ENCODE measurements around the gene SLC26A9.
A peak's percentile ranks its signal among the peaks of the same experiment; 100 is the strongest.

Gene SLC26A9

DNA sequence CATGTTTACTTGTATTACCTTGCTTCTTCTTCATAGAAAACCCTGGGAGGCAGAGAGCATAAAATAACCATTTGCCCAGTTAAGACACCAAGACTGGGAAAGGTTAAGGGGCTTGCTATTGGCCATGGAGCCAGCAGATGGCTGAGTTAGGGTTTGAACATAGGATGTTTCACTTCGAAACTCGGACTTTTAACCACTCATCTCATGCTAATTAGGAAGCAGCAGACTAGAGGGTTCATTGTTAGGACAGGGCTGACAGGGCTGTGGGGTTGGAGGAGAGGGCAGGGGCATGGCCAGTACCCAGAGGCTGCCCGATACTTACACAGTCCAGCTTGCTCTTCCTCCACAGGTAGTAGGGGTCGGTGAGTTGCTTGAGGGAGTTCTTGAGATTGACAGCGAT, 17.0 kb downstream of the SLC26A9 start:
- ATAC-seq (no peak), DNase-seq (no peak)
- no peaks in the 10 kb centered on the region for H3K27me3 Mint-ChIP-seq
- no peaks in the 10 kb centered on the region for H3K4me1 Mint-ChIP-seq
- H3K4me3 Mint-ChIP-seq = no peak overlapping the region
- no peak overlapping the region for H3K27ac Mint-ChIP-seq
- H3K9me3 Mint-ChIP-seq = no peaks in the 10 kb centered on the region

DNA sequence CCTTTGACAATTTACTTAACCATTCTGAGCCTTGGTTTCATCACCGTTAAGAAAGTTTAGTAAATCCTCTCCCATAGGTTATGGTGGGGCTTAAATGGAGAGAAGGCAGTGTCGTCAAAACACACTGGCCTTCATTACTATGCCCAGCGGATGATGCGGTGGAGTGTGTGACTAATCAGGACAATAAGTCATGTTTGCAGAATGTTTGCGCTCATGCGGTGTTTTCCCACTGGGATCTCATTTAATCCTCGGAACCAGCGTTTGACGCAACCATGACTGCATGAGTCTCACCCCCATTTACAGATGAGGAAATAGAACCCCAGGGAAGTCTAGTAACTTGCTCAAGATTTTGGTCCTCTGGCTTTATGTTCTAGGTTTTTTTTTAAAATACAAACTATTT, 17.5 kb downstream of the SLC26A9 start:
- DNase-seq = no peak
- H3K27ac Mint-ChIP-seq = no peak overlapping the region
- no peaks in the 10 kb centered on the region for H3K27me3 Mint-ChIP-seq
- H3K4me1 Mint-ChIP-seq = no peaks in the 10 kb centered on the region
- no peak overlapping the region for H3K4me3 Mint-ChIP-seq
- ATAC-seq = no peak
- no peaks in the 10 kb centered on the region for H3K9me3 Mint-ChIP-seq

DNA sequence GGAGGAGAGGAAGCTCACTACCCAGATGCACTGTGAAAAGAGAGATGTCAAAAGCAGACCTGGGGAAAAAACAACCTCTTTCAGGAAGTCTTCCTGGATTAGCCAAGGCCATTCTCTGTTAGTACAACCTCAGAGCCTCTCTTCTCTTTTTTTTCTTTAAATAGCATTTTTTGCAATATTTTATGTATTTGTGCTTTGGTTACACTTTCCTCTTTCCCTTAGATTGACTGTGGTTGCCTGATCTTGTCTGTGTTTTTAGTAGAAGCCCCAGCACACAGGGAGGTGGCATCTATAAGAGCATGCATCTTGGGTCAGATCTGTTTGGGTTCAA, 18.8 kb downstream of the SLC26A9 start:
- DNase-seq (no peak), ATAC-seq (no peak)
- H3K27ac Mint-ChIP-seq = no peak overlapping the region
- H3K27me3 Mint-ChIP-seq = peaks cover 9% of the 10 kb centered on the region
- no peaks in the 10 kb centered on the region for H3K4me1 Mint-ChIP-seq
- H3K9me3 Mint-ChIP-seq = no peaks in the 10 kb centered on the region
- no peak overlapping the region for H3K4me3 Mint-ChIP-seq

DNA sequence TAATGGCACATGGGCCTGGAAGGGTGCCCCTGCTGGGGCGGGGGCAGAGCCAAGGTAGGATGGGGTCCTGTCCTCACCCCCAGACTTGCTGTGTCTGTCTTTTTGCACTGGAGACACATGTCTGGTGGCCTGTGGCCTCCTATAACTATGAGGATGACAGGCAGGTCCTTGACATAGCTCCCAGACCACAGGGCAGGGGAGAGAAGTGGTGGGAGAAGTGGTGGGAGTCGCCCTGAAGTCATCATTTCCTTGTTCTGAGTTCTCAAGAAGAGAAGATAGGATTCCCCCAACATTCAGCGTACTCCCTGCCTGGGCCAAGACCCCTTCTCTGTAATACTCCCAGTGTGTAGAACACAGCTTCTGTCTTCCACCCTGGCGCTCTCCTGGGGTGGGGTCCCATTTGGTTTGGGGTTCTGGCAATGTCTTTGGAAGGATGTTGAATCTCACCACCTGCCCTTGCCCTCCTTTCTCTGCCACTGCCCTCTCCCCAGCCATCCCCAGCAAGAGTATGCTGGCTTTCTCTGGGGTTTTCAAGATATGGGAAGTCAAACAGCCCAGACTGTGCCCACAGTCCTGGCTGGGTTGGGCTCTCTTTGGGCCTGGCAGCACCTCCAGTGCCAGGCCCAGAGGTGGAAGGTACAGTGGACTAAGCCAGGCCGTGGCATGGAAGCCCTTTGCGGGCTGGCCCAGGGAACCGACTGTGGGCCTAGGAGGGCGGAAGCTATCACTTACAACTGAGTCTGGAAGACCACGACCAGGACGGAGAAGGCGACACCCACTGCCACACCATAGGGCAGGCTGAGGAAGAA, 19.4 kb downstream of the SLC26A9 start:
- H3K27me3 Mint-ChIP-seq = peaks cover 9% of the 10 kb centered on the region
- H3K27ac Mint-ChIP-seq = no peak overlapping the region
- H3K9me3 Mint-ChIP-seq = no peaks in the 10 kb centered on the region
- H3K4me3 Mint-ChIP-seq = no peak overlapping the region
- DNase-seq (no peak), ATAC-seq (no peak)
- no peaks in the 10 kb centered on the region for H3K4me1 Mint-ChIP-seq

DNA sequence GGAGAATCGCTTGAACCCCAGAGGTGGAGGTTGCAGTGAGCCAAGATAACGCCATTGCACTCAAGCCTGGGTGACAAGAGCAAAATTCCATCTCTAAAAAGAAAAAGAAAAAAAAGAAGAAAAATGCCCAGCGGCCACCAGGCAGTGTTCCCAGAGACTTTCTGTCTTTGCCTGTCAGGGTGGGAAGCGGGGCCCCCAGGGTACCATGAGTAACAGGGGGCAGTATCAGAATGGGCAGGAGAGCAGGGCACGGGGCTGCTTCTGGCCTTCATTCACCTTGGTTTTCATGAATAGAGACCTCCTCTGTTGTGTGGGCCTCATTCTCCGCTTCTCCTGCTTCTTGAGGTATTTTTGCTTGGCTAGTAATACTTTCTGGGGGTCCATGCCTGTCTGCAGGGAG, 20.4 kb downstream of the SLC26A9 start:
- ATAC-seq = no peak
- H3K4me3 Mint-ChIP-seq = no peak overlapping the region
- no peak for DNase-seq
- H3K27ac Mint-ChIP-seq = no peak overlapping the region
- H3K4me1 Mint-ChIP-seq = no peaks in the 10 kb centered on the region
- peaks cover 9% of the 10 kb centered on the region for H3K27me3 Mint-ChIP-seq
- H3K9me3 Mint-ChIP-seq = no peaks in the 10 kb centered on the region

DNA sequence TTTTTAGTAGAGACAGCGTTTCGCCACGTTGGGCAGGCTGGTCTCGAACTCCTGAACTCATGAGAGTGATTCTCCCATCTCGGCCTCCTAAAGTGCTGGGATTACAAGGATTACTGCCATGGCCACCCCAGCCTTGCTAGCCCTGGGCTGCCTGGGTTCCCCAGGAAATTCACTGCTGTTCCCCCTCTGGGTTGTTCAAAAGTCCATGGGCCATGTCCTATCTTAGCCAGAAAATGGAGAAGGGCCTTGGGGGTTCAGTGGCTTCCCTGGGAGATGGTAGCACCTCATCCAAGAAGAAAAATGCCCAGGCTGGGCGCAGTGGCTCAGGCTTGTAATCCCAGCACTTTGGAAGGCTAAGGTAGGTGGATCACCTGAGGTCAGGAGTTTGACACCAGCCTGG, 20.9 kb downstream of the SLC26A9 start:
- Mint-ChIP-seq H3K27ac (no peak overlapping the region), H3K4me3 (no peak overlapping the region), H3K4me1 (no peaks in the 10 kb centered on the region), H3K27me3 (peaks cover 9% of the 10 kb centered on the region), H3K9me3 (no peaks in the 10 kb centered on the region)
- ATAC-seq (no peak), DNase-seq (no peak)

DNA sequence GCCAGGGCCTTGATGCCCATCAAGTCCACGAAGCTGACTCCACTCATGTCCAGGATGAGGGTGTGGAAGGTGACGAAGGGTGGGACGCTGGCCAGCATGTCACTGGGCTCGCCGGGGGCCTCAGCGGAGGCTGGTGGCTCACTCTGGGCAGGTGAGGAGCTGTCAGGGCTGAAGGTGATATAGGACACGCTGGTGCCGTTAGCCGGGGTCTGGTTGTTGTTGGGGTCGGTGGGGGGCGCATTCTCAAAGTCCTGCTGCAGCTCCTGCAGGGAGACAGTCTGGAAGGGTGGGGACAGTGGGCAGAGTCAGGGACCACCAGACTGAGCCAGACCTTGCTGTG, 21.7 kb downstream of the SLC26A9 start:
- ATAC-seq (no peak), DNase-seq (no peak)
- Mint-ChIP-seq H3K27ac (no peak overlapping the region), H3K4me1 (no peaks in the 10 kb centered on the region), H3K27me3 (peaks cover 9% of the 10 kb centered on the region), H3K9me3 (no peaks in the 10 kb centered on the region), H3K4me3 (no peak overlapping the region)

DNA sequence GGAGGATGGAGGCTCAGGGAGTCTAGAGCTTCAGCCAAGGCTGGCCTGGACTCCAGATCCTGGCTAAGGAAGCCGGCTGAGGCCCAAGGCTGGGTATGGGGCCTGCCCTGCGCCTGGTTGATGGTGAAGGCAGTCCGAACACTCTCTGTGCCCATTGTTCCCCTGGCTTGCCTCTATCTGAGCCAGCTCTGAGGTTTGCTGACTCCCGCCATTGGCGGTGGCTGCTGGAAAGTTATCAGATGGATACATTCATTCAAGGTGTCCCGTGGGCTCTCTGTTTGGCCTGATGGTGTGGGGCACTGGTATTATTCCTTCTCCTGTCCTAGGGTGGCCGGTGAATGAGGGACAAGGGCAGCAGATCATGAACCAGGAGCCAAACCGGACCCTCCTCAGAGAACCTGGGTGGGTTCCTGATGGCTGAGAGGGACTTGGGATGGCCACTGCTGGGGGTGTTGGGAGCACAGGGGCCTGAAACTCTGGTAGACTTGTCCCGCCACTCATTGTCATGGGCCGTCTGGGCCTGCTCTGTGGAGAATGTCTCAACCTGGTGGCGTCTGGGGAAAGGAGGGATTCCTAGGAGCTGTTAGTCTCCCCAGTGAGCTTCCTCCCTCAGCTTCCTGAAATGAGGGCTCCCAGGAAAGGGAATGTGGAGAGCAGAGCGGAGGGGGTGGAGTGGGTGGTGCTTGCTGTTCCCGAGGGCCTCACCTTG, 22.2 kb downstream of the SLC26A9 start:
- no peak for DNase-seq
- H3K9me3 Mint-ChIP-seq = no peaks in the 10 kb centered on the region
- no peaks in the 10 kb centered on the region for H3K4me1 Mint-ChIP-seq
- H3K4me3 Mint-ChIP-seq = no peak overlapping the region
- no peak for ATAC-seq
- H3K27ac Mint-ChIP-seq = no peak overlapping the region
- peaks cover 9% of the 10 kb centered on the region for H3K27me3 Mint-ChIP-seq

DNA sequence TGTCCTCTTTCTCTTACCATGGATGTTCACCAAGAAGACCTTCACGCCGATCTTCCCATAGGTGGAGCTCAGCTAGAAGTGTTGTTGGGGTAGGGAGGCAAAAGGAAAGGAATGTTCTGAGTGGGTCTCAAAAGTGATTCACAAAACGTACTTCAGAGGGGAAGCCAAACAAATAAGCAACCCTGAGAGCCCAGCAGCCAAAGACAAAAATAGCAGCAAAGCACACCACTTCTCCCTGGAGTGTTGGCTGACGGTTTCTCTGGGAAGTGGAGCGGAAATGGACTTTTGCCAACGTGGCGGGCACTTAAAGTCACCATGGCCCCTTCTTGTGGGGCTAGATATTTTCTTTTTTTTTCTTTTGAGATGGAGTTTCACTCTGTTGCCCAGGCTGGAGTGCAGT, 23.1 kb downstream of the SLC26A9 start:
- Mint-ChIP-seq H3K27me3 (peaks cover 9% of the 10 kb centered on the region), H3K4me3 (no peak overlapping the region), H3K27ac (no peak overlapping the region), H3K4me1 (no peaks in the 10 kb centered on the region), H3K9me3 (no peaks in the 10 kb centered on the region)
- ATAC-seq (no peak), DNase-seq (no peak)

DNA sequence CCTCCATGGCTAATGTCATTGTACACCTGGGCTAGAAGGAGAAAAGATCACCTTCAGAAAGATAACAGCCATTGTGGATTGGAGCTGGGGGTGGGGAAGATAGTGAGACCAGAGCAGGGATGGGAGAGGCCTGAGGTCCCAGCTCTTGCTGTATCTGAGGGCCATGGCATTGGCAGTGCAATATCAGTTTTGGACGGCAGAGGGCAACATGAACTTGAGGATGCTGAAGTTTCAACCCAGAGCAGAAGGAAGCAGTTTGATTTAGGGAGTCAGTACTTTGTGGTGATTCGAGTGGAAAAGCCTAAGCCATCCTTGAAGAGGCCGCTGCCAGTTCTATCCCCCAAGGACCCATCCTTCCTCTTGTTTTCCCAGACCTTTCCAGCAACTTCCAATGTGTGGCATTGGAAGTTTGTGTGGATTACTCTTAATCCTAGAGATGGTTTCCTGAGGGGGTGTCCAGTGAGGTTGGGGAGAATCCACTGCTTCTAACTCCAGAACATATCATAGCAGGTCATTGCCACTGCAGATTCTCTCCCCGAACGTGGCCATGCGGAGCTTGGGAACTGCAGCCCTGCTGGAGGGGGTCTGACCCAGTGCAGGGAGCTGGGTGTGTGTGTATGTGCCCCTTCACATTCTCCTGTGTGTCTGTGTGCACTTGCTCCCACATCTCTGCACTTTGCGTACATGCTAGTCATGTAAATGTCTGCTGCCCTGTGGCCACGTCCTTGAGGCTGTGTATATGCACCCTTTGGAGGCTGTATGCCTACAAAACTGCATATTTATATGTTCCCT, 24.1 kb downstream of the SLC26A9 start:
- Mint-ChIP-seq H3K9me3 (no peaks in the 10 kb centered on the region), H3K4me3 (no peak overlapping the region), H3K27ac (no peak overlapping the region), H3K27me3 (peaks cover 9% of the 10 kb centered on the region), H3K4me1 (no peaks in the 10 kb centered on the region)
- peak; percentile 80 for ATAC-seq
- peak; percentile 58 to 67 for DNase-seq

DNA sequence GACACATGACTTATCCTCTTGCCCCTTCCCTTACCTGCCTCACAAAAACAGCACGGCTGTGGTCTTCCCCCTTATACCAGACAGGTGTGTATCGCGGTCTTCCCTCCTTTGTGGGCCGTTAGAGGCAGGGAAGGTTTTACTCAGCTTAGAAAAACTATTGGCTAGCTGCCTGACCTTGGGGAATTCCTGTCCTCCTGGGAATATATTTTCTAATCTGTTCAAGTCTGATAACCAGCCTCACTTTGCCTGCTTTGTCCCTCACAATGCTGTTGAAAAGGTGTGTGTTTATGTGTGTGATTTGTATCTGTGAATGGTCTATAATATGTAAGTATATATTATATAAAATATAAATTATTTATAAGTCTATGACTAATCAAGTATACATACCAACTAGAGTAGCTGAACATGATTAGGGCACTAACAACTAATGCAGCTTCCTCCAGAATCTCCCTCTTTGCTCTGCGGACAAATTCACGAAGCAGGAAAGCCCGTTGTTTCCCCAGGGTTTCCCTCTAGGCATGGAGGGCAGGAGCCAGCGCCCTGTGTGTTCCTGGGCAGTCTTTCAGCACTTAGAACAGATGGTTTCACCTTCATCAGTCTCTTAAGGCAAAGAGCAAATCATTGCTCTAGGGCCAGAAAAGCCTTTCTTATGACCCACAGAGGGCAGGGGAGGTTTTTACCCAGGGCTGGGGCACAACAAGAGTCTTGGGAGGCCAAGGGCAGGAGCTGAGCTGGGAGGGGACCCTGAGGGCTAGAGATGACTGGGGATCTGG, 25.6 kb downstream of the SLC26A9 start:
- DNase-seq = no peak
- H3K4me1 Mint-ChIP-seq = no peaks in the 10 kb centered on the region
- H3K9me3 Mint-ChIP-seq = no peaks in the 10 kb centered on the region
- H3K4me3 Mint-ChIP-seq = no peak overlapping the region
- H3K27ac Mint-ChIP-seq = peak overlapping the region in 1 of 2 donors; percentile 8
- no peak for ATAC-seq
- peaks cover 9% of the 10 kb centered on the region for H3K27me3 Mint-ChIP-seq

DNA sequence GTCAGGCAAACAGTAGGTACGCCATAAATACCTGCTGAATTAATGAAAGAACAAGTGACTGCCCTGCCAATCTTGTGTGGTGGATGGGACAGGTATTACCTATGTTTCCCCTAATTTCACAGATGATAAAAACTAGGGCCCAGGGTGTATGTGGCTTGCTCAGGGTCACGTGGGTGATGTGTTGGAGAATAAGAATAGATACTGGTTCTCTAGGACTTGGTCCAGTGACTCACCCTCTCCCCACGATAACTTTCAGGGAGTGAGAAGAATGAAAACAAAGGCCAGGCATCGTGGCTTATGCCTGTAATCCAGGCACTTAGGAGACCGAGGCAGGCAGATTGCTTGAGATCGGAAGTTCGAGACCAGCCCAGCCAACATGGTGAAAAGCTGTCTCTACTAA, 26.7 kb downstream of the SLC26A9 start:
- peaks cover 9% of the 10 kb centered on the region for H3K27me3 Mint-ChIP-seq
- no peaks in the 10 kb centered on the region for H3K4me1 Mint-ChIP-seq
- H3K9me3 Mint-ChIP-seq = no peaks in the 10 kb centered on the region
- peak overlapping the region in 1 of 2 donors; percentile 51 for H3K27ac Mint-ChIP-seq
- DNase-seq (no peak), ATAC-seq (no peak)
- no peak overlapping the region for H3K4me3 Mint-ChIP-seq

DNA sequence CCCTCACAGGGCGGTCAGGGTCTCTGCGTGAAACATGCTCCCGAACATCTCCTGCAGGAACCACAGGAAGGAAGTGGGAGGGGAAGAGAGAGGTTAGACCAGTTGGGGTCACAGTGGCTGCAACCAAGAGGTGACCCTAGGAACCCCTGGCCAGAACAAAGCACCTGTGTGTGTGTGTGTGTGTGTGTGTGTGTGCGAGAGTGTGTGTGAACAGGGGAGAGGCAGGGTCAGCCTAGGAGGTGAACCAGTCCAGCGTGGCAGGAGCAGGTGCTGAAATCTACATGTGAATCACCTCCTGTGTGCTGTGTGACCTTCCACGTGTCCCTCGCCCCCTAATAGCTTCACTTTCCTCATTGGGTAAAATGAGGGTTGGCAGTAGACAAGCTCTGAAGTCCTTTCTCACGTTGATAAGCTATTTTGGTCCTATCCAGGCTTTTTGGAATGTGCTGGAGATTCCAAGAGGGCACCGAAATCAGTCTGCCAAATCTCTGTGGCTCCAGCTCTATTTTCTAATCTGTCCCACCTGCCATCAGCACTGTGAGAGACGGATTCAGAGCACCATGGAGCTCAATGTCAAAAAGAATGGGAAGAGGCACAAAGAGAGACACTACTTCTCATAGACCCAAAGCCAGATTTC, 27.8 kb downstream of the SLC26A9 start:
- no peak overlapping the region for H3K4me3 Mint-ChIP-seq
- H3K27ac Mint-ChIP-seq = no peak overlapping the region
- ATAC-seq (no peak), DNase-seq (no peak)
- H3K27me3 Mint-ChIP-seq = peaks cover 9% of the 10 kb centered on the region
- no peaks in the 10 kb centered on the region for H3K4me1 Mint-ChIP-seq
- H3K9me3 Mint-ChIP-seq = no peaks in the 10 kb centered on the region

DNA sequence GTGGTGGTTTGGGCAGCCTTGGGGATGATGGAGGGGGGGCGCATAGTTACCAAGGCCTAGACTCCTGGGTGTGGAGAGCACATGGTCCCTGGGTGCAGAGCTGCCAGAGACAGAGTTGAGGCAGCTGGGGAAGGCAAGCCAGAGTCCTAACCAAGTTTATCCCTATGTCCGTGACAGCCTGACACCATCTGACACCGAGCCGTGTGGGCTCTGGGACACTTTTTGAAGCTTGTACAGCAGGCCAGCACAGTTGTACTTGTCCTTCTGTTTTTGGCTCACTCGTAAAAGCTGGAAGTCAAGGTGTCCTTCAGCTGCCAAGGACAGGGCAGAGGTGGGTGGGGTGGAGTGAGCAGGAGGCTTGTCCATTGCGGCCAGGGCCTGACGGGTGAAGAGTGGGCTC, 28.5 kb downstream of the SLC26A9 start:
- H3K27me3 Mint-ChIP-seq = peaks cover 2% of the 10 kb centered on the region
- H3K4me1 Mint-ChIP-seq = no peaks in the 10 kb centered on the region
- H3K4me3 Mint-ChIP-seq = no peak overlapping the region
- no peaks in the 10 kb centered on the region for H3K9me3 Mint-ChIP-seq
- no peak for DNase-seq
- no peak for ATAC-seq
- no peak overlapping the region for H3K27ac Mint-ChIP-seq

DNA sequence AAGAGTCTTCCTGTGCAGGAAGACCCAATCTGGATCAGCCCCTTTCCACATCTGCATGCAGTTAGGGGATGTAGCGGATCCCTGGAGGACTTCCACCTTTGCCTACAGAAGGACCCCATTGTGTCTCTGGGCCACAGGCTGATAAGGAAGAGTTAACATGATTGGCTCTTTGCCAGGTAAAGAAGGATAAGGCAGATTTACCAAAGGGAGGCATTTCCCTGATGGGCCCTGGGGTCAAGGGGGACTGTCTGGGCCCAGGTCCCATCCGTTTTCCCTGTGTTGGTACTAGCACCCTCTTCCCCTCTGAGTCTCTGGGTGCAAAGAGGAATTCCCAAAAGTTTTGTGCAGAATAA, 29.1 kb downstream of the SLC26A9 start:
- no peak for ATAC-seq
- no peaks in the 10 kb centered on the region for H3K27me3 Mint-ChIP-seq
- no peak overlapping the region for H3K27ac Mint-ChIP-seq
- H3K4me3 Mint-ChIP-seq = no peak overlapping the region
- H3K9me3 Mint-ChIP-seq = no peaks in the 10 kb centered on the region
- DNase-seq = no peak
- H3K4me1 Mint-ChIP-seq = no peaks in the 10 kb centered on the region
